D721Med (cell line): Measurements from ENCODE around the gene TMEM182.

Experiments
- DNase-seq: peaks from one replicate; pipeline ENCODE4 v3.0.0; 2011; ENCODE audit warnings: low spot score; ENCODE audit not compliant: insufficient read length
- FAIRE-seq: peaks from 2 replicates; lab custom pipeline; 2011; peaks lifted over from hg19 to GRCh38; lab: Jason Lieb, UNC
- CTCF ChIP-seq: IDR thresholded peaks from 2 replicates; pipeline ENCODE4 v1.5.1; 2012; ENCODE audit warnings: mild to moderate bottlenecking, control low read depth; ENCODE audit not compliant: insufficient read depth; ENCODE audit errors: missing control alignments

TMEM182 gene

DNA sequence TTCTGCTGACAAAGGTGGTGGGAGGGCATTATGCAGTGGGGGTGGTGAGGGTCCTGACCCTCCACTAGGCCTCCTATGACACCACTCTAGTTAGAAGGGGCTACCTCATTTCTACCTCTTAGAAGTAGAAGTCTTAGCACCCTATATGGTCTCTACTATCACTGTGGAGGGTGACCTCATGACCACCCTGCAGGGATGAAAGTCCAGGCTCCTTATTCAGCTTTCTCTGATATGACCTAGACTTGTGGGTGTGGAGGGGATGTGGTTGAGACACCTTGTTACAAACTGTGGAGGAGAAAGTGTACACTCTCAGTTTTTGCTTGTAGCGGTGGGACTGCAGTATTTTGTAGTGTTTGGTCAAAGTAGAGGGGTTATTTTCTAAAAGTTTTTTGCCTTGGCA is 18.6 kb downstream of the TMEM182 start:
- TF ChIP-seq CTCF: no peak
- FAIRE-seq (no peak), DNase-seq (no peak)

GRCh38 chr2:102782187-102782586 is 20.4 kb downstream of the TMEM182 start:
- DNase-seq (no peak), FAIRE-seq (no peak)
- TF ChIP-seq CTCF: no peak

- no peak for TF ChIP-seq CTCF
- no peak for FAIRE-seq
- no peak for DNase-seq
Measured at GRCh38 chr2:102782933-102783332, 21.1 kb downstream of the TMEM182 start.

DNA sequence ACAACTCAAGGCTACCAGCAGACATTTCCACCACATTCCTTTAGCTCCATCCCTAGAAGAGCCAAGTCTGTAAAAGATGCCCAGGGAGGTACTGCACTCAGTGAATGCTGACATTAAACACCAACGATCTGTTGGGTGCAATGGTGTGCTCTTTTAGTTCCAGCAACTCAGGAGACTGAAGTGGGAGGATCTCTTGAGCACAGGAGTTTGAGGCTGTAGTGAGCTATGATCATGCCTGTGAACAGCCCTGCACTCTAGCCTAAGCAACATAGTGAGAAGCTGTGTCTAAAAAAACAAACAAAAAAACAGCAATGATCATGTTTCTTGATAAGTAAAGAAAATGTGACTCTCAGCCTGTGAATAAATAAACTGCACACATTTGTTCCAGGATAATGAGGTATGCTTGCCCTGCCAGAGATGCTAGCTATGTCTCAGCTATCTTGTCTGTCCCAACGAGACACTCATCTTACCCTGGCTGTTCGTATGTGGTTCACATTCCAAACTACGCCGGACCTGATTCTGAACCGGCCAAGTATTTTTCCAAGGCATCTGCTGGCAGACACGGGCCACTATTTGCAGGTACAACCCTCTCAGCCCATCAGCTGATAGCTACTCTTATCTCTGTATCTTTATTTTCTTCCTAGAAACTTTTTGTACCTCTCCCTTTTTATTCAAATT is 21.8 kb downstream of the TMEM182 start:
- FAIRE-seq: no peak
- no peak for DNase-seq
- no peak for TF ChIP-seq CTCF

GRCh38 chr2:102784940-102785339 is 23.1 kb downstream of the TMEM182 start:
- TF ChIP-seq CTCF: no peak
- no peak for DNase-seq
- FAIRE-seq: no peak

GRCh38 chr2:102788216-102788884 is 26.5 kb downstream of the TMEM182 start:
- FAIRE-seq (no peak), DNase-seq (no peak)
- TF ChIP-seq CTCF: no peak

DNA sequence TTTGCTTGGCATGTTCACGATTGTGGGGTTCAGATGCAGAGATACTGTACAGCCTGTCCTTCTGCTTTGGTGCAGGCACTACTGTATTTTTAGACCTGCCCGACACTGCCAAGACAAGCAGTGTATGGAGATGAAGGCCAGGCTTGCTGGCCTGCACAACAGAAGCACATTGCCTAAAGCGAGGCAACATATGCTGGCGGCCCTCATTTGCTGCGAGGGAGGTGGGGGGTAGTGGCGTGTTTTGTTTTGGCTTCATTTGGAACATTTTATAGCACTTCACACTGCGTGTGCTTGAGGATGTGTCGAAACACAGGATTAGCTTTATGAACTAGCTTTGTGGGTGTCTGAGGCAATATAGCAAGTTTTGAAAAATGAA is 27.0 kb downstream of the TMEM182 start:
- DNase-seq: no peak
- no peak for TF ChIP-seq CTCF
- no peak for FAIRE-seq
